Karpas-422 (cell line): ENCODE data around the gene KCNH1. TPM values are rescaled to one million over a fixed set of nuclear protein-coding genes. Genes with fewer than 3 reads are reported as not detected.

Experiments
- DNase-seq: peaks from one replicate; pipeline ENCODE4 v3.0.0-alpha.2; 2015
- H2AFZ ChIP-seq: fragments of 200-600 bp; sonication (generic); 2 replicates; pipeline ENCODE4 v1.6.1; 2014; ENCODE audit warnings: antibody characterized with exemption, low read length, mixed read lengths
- H3K27ac ChIP-seq: fragments of 200-600 bp; sonication (generic); 2 replicates; pipeline ENCODE4 v1.5.1; 2014; ENCODE audit warnings: mild to moderate bottlenecking, low read length, moderate library complexity
- H3K27me3 ChIP-seq: fragments of 200-600 bp; sonication (generic); 2 replicates; pipeline ENCODE4 v1.6.1; 2014; ENCODE audit warnings: low read length, mixed read lengths
- H3K36me3 ChIP-seq: fragments of 200-600 bp; sonication (generic); 2 replicates; pipeline ENCODE4 v1.6.1; 2014; ENCODE audit warnings: low read length, mixed read lengths; ENCODE audit not compliant: insufficient read depth
- H3K4me1 ChIP-seq: fragments of 200-600 bp; sonication (generic); 2 replicates; pipeline ENCODE4 v1.6.1; 2014; ENCODE audit warnings: mild to moderate bottlenecking, low read length, mixed read lengths
- H3K4me2 ChIP-seq: fragments of 200-600 bp; sonication (generic); 2 replicates; pipeline ENCODE4 v1.6.1; 2014; ENCODE audit warnings: low read length, low read depth, mild to moderate bottlenecking; ENCODE audit not compliant: poor library complexity, severe bottlenecking
- H3K4me3 ChIP-seq: fragments of 200-600 bp; sonication (generic); 2 replicates; pipeline ENCODE4 v1.5.1; 2014; ENCODE audit warnings: mild to moderate bottlenecking, antibody characterized with exemption, low read length, mixed read lengths
- H3K79me2 ChIP-seq: fragments of 200-600 bp; sonication (generic); 2 replicates; pipeline ENCODE4 v1.6.1; 2014; ENCODE audit warnings: mild to moderate bottlenecking, low read length, mixed read lengths
- H3K9ac ChIP-seq: fragments of 200-600 bp; sonication (generic); 2 replicates; pipeline ENCODE4 v1.6.0; 2014; ENCODE audit warnings: low read length
- H3K9me2 ChIP-seq: fragments of 200-600 bp; sonication (generic), shearing (Covaris generic); replicated peaks from 2 replicates; pipeline ENCODE4 v1.6.0; 2014; ENCODE audit warnings: mild to moderate bottlenecking, low read length, moderate library complexity; ENCODE audit not compliant: insufficient read depth
- H3K9me3 ChIP-seq: fragments of 300-700, 200-600 bp; sonication (generic); 2 replicates; pipeline ENCODE4 v1.6.1; 2014; ENCODE audit warnings: low read length, mixed read lengths
- H4K20me1 ChIP-seq: fragments of 200-600 bp; sonication (generic); 2 replicates; pipeline ENCODE4 v1.6.1; 2014; ENCODE audit warnings: mild to moderate bottlenecking, antibody characterized with exemption, low read length, low read depth; ENCODE audit not compliant: insufficient read depth
- total RNA-seq: library from RNA; depleted of rRNA; stranded (reverse); fragments of >200 nt; shearing (Covaris generic); gene quantifications from 2 replicates; pipeline ENCODE4 v1.2.3, GENCODE V29; 2014; ENCODE audit warnings: low replicate concordance

Gene KCNH1
- total RNA-seq, 1 experiment from 2014 or later: not detected

DNA sequence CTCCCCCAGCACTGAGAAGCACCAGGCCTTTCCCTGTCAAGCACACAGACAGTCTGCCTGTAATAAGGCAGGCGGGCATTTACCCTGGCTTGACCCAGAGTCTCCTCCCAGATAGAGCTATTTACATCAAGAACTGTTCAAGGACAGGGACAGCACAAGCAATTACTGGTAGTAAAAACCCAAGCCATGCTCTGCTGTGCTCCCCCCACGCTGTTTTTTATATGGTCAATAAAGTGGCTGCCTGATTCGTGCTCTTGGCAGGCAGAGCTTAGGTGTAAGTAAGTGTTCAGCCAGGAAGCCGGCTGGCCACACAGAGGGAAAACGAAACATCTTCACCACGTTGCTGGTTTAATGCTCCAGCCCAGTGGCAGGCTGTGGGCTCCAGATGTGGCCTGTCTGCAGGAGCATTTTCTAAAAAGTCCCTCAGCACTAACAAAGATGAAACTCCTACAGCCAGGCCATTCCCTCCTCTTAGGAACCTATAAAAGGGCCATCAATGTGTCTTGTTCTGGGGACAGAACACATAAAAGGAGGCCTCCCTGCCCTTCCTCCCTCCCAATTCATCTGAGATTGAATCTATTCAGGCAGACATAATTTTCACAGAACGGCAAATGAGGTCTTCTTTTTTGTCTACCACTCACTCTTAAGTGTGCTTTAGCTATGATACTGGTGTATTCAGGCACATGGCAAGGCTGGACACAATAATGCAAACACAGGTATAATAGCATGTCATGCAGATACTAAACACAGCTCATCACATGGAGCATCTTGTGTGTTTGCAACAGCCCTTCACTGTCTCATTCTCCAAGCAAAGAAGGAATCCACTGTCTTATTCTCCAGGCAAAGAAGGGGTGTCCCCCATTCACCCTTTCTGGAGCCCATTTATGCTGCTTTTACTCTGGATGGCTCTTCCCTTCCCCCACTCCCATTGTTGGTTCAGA is 426.4 kb downstream of the KCNH1 start:
- no peaks in the 10 kb centered on the region for H3K79me2 ChIP-seq
- H3K9me3 ChIP-seq: no peaks in the 10 kb centered on the region
- no peak overlapping the region for H3K27ac ChIP-seq
- H3K9me2 ChIP-seq: no peaks in the 10 kb centered on the region
- DNase-seq: no peak
- H2AFZ ChIP-seq: no peak overlapping the region
- H3K36me3 ChIP-seq: no peaks in the 10 kb centered on the region
- H3K4me1 ChIP-seq: no peaks in the 10 kb centered on the region
- H3K27me3 ChIP-seq: no peaks in the 10 kb centered on the region
- no peak overlapping the region for H3K4me3 ChIP-seq
- H4K20me1 ChIP-seq: no peaks in the 10 kb centered on the region
- H3K4me2 ChIP-seq: no peak overlapping the region
- no peak overlapping the region for H3K9ac ChIP-seq

DNA sequence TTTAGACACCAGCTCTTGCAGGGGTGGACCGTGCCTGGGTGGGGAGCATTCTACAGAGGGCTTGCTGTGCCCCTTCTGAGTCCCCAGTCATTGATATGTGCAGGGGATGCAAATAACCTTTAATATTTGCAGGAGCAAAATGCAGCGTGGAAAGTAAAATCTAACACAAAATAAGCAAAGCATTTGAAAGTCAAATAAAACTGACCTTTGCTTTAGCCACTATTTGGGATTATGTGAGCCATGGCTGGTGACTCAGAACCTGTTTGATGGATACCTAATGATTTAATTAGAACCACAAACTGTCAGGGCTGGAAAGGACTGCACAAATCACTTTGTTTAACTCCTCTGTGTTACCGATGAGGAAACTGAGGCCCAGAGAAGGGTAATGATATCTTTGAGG is 427.7 kb downstream of the KCNH1 start:
- H3K36me3 ChIP-seq: no peaks in the 10 kb centered on the region
- no peaks in the 10 kb centered on the region for H3K79me2 ChIP-seq
- no peaks in the 10 kb centered on the region for H3K27me3 ChIP-seq
- no peak overlapping the region for H3K4me2 ChIP-seq
- H3K9me3 ChIP-seq: no peaks in the 10 kb centered on the region
- no peak overlapping the region for H3K4me3 ChIP-seq
- H3K9me2 ChIP-seq: no peaks in the 10 kb centered on the region
- no peaks in the 10 kb centered on the region for H3K4me1 ChIP-seq
- no peaks in the 10 kb centered on the region for H4K20me1 ChIP-seq
- DNase-seq: no peak
- no peak overlapping the region for H3K9ac ChIP-seq
- H3K27ac ChIP-seq: no peak overlapping the region
- H2AFZ ChIP-seq: no peak overlapping the region

DNA sequence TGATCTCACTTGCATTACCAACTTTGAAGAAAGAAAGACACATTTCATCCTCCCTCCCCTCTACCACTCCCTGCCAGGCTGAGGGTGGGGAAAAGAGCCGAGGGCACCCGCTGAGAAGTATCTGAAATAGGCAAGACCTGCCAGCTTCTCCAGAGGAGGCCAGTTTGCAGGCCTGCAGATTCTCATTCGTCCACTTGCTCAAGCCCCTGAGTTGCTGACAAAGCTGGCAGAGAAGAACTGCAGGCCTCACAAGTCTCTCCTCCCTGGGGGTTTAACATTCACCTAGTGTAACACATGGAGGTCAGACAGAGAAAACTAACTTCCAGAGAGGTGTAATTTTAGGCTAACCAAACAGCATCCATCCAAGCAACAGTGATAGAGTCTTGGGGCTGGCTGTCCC is 428.9 kb downstream of the KCNH1 start:
- Histone ChIP-seq H3K4me3 (no peak overlapping the region), H2AFZ (no peak overlapping the region), H3K4me2 (no peak overlapping the region), H4K20me1 (no peaks in the 10 kb centered on the region), H3K9me3 (no peaks in the 10 kb centered on the region), H3K27me3 (no peaks in the 10 kb centered on the region), H3K4me1 (no peaks in the 10 kb centered on the region), H3K9ac (no peak overlapping the region), H3K36me3 (no peaks in the 10 kb centered on the region), H3K79me2 (no peaks in the 10 kb centered on the region), H3K9me2 (no peaks in the 10 kb centered on the region), H3K27ac (no peak overlapping the region)
- no peak for DNase-seq

DNA sequence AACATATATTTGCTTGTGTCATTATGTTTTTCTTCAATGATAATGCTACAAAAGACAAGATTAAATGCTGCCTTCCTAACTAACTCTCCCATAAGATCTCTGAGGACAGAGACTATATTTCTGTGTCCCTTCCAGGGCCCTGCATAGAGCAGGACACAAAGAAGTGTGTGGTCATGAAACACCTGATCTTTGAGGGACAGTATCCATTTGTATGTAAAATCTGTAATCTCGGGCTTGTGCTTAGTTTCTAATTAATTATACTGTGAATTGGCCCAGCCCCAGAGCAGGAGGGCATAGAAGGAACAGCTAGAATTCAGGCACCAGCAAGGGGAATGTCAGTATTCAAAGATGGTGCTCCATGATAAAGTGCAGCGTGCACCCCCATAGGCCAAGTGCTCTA is 430.4 kb downstream of the KCNH1 start:
- no peak overlapping the region for H3K9ac ChIP-seq
- no peak overlapping the region for H2AFZ ChIP-seq
- H4K20me1 ChIP-seq: no peaks in the 10 kb centered on the region
- no peaks in the 10 kb centered on the region for H3K9me2 ChIP-seq
- no peaks in the 10 kb centered on the region for H3K9me3 ChIP-seq
- DNase-seq: no peak
- H3K79me2 ChIP-seq: no peaks in the 10 kb centered on the region
- no peak overlapping the region for H3K27ac ChIP-seq
- H3K4me3 ChIP-seq: no peak overlapping the region
- no peak overlapping the region for H3K4me2 ChIP-seq
- no peaks in the 10 kb centered on the region for H3K27me3 ChIP-seq
- no peaks in the 10 kb centered on the region for H3K36me3 ChIP-seq
- no peaks in the 10 kb centered on the region for H3K4me1 ChIP-seq

DNA sequence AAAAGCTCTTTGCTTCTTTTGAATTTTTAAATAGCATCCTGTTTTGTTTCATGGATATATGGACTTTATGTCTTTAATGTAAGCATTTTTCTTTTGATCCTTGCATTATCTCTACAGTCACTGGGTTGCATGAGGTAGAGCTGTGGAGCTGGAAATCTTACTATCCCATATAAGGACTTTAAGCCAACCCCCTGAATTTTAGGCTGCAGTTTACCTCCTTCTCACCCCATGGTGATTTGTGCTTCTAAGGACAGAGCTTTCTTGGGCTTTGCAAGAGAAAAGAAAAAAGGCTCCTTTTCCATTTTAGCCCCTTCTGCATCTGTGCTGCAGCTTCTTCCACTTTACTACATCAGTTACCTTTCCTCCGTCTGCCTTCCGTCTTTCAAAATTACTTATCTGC is 431.4 kb downstream of the KCNH1 start:
- no peaks in the 10 kb centered on the region for H3K9me3 ChIP-seq
- H3K4me2 ChIP-seq: no peak overlapping the region
- H3K79me2 ChIP-seq: no peaks in the 10 kb centered on the region
- no peaks in the 10 kb centered on the region for H3K27me3 ChIP-seq
- H4K20me1 ChIP-seq: no peaks in the 10 kb centered on the region
- no peak overlapping the region for H3K4me3 ChIP-seq
- no peaks in the 10 kb centered on the region for H3K4me1 ChIP-seq
- H2AFZ ChIP-seq: no peak overlapping the region
- H3K9me2 ChIP-seq: no peaks in the 10 kb centered on the region
- H3K36me3 ChIP-seq: no peaks in the 10 kb centered on the region
- H3K9ac ChIP-seq: no peak overlapping the region
- H3K27ac ChIP-seq: no peak overlapping the region
- no peak for DNase-seq

DNA sequence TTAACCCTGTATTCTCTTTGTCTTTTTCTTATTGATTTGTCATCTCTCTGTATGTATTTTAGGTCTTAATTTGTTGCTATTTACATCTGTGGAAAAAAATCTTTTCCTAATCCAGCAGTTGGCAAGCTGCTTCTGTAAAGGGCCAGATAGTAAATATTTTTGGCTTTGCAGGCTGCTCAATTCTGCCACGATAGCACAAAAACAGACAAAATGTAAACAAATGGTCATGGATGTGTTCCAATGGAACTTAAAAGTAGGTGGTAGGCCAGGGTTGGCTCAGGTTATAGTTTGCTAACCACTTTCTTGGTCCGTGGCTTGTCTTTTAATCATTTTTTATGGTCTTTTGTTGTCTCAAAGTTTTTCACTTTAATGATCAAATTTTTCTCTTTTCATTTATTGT is 433.4 kb downstream of the KCNH1 start:
- Histone ChIP-seq H3K4me1 (no peaks in the 10 kb centered on the region), H3K9me2 (no peaks in the 10 kb centered on the region), H3K4me2 (no peak overlapping the region), H3K79me2 (no peaks in the 10 kb centered on the region), H3K36me3 (no peaks in the 10 kb centered on the region), H3K4me3 (no peak overlapping the region), H4K20me1 (no peaks in the 10 kb centered on the region), H3K27me3 (no peaks in the 10 kb centered on the region), H2AFZ (no peak overlapping the region), H3K27ac (no peak overlapping the region), H3K9me3 (no peaks in the 10 kb centered on the region), H3K9ac (no peak overlapping the region)
- no peak for DNase-seq

DNA sequence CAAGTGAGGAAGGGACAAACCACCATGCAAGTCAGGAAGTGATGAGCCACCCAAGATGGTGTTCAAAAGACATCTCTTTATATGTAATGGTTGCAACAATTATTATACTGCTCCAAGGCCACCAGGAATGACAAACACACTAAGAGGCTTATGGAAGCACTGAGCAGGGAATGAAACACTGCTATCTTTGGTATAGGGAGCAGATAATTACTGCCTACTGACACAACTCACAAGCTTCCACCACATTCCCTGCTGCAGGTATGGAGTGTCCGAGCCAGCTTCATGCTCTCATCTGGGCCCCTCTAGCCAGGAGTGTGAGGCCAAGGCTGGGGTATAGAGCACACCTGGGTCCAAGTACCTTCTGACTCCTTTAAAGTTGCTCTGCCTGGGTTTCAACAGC is 433.9 kb downstream of the KCNH1 start:
- no peaks in the 10 kb centered on the region for H3K4me1 ChIP-seq
- H3K9ac ChIP-seq: no peak overlapping the region
- H2AFZ ChIP-seq: no peak overlapping the region
- H4K20me1 ChIP-seq: no peaks in the 10 kb centered on the region
- no peaks in the 10 kb centered on the region for H3K9me2 ChIP-seq
- H3K79me2 ChIP-seq: no peaks in the 10 kb centered on the region
- no peak overlapping the region for H3K4me3 ChIP-seq
- H3K27me3 ChIP-seq: no peaks in the 10 kb centered on the region
- no peak for DNase-seq
- H3K9me3 ChIP-seq: no peaks in the 10 kb centered on the region
- H3K27ac ChIP-seq: no peak overlapping the region
- H3K36me3 ChIP-seq: no peaks in the 10 kb centered on the region
- no peak overlapping the region for H3K4me2 ChIP-seq

DNA sequence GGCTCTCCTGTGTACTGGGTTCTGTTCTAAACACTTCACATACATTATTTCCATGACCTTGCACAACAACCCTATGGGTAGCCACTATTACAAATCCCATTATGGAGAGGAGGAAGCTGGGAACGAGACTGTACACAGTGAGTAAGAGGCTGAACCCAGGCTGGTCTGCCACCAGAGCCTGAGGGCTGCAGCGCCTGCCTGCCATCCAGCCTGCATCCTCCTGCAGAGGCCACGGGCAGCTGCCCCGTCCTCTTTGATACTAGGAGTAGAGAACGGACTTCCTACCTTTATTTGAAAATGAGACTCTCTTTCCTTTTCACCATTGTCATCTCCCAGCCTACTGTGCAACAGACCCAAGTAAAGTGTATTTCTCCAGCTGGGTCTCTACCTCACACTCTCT is 435.3 kb downstream of the KCNH1 start:
- Histone ChIP-seq H3K4me3 (no peak overlapping the region), H3K79me2 (no peaks in the 10 kb centered on the region), H3K36me3 (no peaks in the 10 kb centered on the region), H3K27me3 (no peaks in the 10 kb centered on the region), H2AFZ (no peak overlapping the region), H3K9ac (no peak overlapping the region), H3K9me2 (no peaks in the 10 kb centered on the region), H3K4me1 (no peaks in the 10 kb centered on the region), H3K9me3 (no peaks in the 10 kb centered on the region), H3K27ac (no peak overlapping the region), H3K4me2 (no peak overlapping the region), H4K20me1 (no peaks in the 10 kb centered on the region)
- no peak for DNase-seq
